ENCODE results near the gene GPATCH3. TPM values are rescaled to one million over a fixed set of nuclear protein-coding genes. Genes with fewer than 3 reads are reported as not detected.

GPATCH3 gene
- total and polyA plus RNA-seq, 8 donors = 10.0 to 17.1 (median 14.4) TPM

GRCh38 chr1:26946270-26946669 is 46.0 kb upstream of the GPATCH3 start:
- no peak for ATAC-seq
- Histone ChIP-seq H3K27me3 (no peaks in the 10 kb centered on the region), H3K4me1 (no peaks in the 10 kb centered on the region), H3K36me3 (peaks cover 0 to 64% of the 10 kb centered on the region in 2 donors), H3K4me3 (no peak overlapping the region), H3K27ac (no peak overlapping the region), H3K9me3 (no peaks in the 10 kb centered on the region)
- intact Hi-C loops (cut with DNase I) = no loop called here
- TF ChIP-seq CTCF (IDR thresholded peaks at IDR 0.05) = no peak
- DNase-seq = no peak

GRCh38 chr1:26945728-26946127 is 45.5 kb upstream of the GPATCH3 start:
- intact Hi-C loops (cut with DNase I) = no loop called here
- H3K36me3 ChIP-seq = peaks cover 0 to 64% of the 10 kb centered on the region in 2 donors
- H3K27me3 ChIP-seq = no peaks in the 10 kb centered on the region
- DNase-seq = no peak
- TF ChIP-seq CTCF (IDR thresholded peaks at IDR 0.05) = no peak
- H3K9me3 ChIP-seq = no peaks in the 10 kb centered on the region
- ATAC-seq = no peak
- H3K27ac ChIP-seq = no peak overlapping the region
- no peak overlapping the region for H3K4me3 ChIP-seq
- H3K4me1 ChIP-seq = no peaks in the 10 kb centered on the region

GRCh38 chr1:26945138-26945537 is 44.9 kb upstream of the GPATCH3 start:
- DNase-seq (no peak), ATAC-seq (no peak)
- H3K27me3 ChIP-seq = no peaks in the 10 kb centered on the region
- peaks cover 0 to 64% of the 10 kb centered on the region in 2 donors for H3K36me3 ChIP-seq
- no peak for TF ChIP-seq CTCF (IDR thresholded peaks at IDR 0.05)
- no peak overlapping the region for H3K4me3 ChIP-seq
- H3K27ac ChIP-seq = no peak overlapping the region
- no peaks in the 10 kb centered on the region for H3K9me3 ChIP-seq
- no peaks in the 10 kb centered on the region for H3K4me1 ChIP-seq
- intact Hi-C loops (cut with DNase I) = no loop called here

GRCh38 chr1:26942656-26943055 is 42.4 kb upstream of the GPATCH3 start:
- Histone ChIP-seq H3K4me3 (no peak overlapping the region), H3K9me3 (no peaks in the 10 kb centered on the region), H3K27ac (no peak overlapping the region), H3K4me1 (peaks cover 0 to 5% of the 10 kb centered on the region in 2 donors), H3K27me3 (no peaks in the 10 kb centered on the region), H3K36me3 (peaks cover 0 to 76% of the 10 kb centered on the region in 2 donors)
- DNase-seq = no peak
- TF ChIP-seq CTCF (IDR thresholded peaks at IDR 0.05) = no peak
- intact Hi-C loops (cut with DNase I) = no loop called here
- ATAC-seq = no peak

GRCh38 chr1:26941311-26941710 is 41.0 kb upstream of the GPATCH3 start:
- no peak for TF ChIP-seq CTCF (IDR thresholded peaks at IDR 0.05)
- Histone ChIP-seq H3K4me1 (peaks cover 0 to 5% of the 10 kb centered on the region in 2 donors), H3K36me3 (peaks cover 0 to 79% of the 10 kb centered on the region in 2 donors), H3K27me3 (no peaks in the 10 kb centered on the region), H3K27ac (no peak overlapping the region), H3K4me3 (no peak overlapping the region), H3K9me3 (no peaks in the 10 kb centered on the region)
- ATAC-seq (no peak), DNase-seq (no peak)
- intact Hi-C loops (cut with DNase I) = no loop called here

All from left lung (tissue), 10 donors.